ENCODE measurements around the gene HYAL2.
"Not testable (repeated sequence)": the region's sequence is repeated elsewhere in the genome, so short reads cannot be mapped to it uniquely, and the experiment has no call there.

The HYAL2 gene

DNA sequence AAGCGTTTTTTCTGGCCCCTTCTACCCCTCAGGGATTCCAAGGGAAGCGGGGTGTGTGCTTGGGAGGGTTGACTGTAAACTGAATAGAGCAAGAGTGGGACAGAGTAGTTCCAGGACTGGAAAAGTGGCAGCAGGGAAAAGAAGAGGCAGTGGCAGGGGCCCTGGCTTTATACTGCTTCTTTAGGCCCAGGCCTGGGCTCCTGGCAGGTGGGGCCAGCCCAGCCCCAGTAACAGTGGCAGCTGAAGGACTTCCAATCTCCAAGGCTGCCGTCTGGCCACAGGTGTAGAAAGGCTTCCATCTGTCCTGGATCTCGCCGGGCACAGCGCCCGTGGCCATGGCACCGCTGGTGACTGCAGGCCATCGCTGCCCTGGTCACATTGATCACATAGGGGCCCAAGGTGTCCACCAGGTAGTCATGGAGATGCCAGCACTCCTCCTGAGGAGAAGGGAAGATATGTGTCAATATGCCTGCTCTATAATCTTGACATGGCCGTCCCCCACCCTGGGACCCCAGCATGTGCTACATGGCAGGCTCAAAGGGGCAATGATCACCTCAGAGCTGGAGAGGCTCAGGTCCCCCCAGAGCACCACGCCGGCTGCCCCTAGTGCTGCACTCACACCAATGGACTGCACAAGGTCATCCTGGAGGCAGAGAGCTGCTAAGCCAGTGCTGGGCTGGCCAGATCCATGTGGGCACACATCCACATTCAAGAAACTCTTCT lies 29.3 kb downstream of the HYAL2 start:
- peak overlapping the region; percentile 73 to 93 (median 78) for H3K9ac ChIP-seq (ENCODE audit: low read length in 5 of 5)
- H3K4me1 ChIP-seq (ENCODE audit: control insufficient read depth in 5 of 5, insufficient read depth in 5 of 5, low read length in 5 of 5) = peaks cover 6 to 35% (median 30%) of the 10 kb centered on the region in 5 donors
- no peaks in the 10 kb centered on the region for H3K27me3 ChIP-seq (ENCODE audit: control insufficient read depth in 5 of 5, insufficient read depth in 4 of 5, low read length in 5 of 5)
- H3K4me3 ChIP-seq (ENCODE audit: low read depth in 1 of 5, low read length in 5 of 5) = peak overlapping the region; percentile 59 to 83 (median 80)
- peaks cover 0 to 30% (median 27%) of the 10 kb centered on the region in 5 donors for H3K36me3 ChIP-seq (ENCODE audit: control insufficient read depth in 5 of 5, insufficient read depth in 5 of 5, low read length in 5 of 5)
- peak overlapping the region; percentile 91 for H3K27ac ChIP-seq (ENCODE audit: low read depth, low read length)
- H3K9me3 ChIP-seq (ENCODE audit: control insufficient read depth in 5 of 5, low read length in 5 of 5) = no peaks in the 10 kb centered on the region

DNA sequence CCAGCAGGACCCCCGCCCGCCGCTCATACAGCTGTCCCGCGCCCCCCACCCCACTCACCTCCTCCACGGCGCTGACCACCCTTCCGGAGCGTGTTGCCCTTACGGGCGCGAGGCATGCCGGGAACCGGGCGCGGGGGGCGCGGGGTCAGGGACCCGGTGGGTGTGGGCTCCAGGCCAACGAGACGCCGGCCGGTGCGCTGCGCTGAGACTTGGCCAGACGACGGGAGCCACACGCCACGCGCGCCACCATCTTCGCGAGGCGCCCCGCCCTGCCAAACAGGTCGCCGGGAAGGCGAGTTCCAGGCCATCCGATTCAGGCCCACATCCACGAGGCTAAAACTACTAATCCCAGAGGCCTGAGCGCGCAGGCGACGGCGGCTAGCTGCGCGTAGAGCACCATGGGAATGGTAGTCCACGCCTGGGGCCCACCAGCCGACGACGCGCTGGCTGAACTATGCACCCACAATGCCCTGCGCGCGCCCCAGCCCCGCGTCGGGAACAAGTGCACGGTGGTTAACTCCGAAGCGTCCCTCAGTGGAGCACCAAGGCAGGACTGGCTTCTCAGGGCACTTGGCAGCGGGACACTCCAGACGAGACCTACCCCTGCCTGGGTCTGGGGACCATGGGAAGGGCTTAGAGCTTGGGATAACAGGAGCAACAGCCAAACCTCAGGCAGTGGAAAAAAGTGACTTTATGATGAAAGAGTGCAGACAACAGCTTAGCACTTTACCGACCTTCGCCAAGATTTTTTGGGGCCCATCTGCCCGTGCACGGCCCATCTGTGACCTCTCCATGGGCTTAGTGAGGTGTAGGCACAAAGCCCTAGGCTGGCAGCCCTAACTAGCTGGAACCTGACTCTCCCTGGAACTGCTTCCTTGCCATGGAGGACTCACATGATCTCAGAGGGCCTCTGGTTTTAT lies 30.1 kb downstream of the HYAL2 start, which contains the start of gene IFRD2:
TSS of gene IFRD2 (minus strand) at position 271 of the 920 bp plus-strand sequence. CDS start at position 116, 155 bp downstream.
- Histone ChIP-seq H3K4me1 (ENCODE audit: control insufficient read depth in 5 of 5, insufficient read depth in 5 of 5, low read length in 5 of 5) (peaks cover 6 to 31% (median 26%) of the 10 kb centered on the region in 5 donors), H3K36me3 (ENCODE audit: control insufficient read depth in 5 of 5, insufficient read depth in 5 of 5, low read length in 5 of 5) (peaks cover 0 to 38% (median 35%) of the 10 kb centered on the region in 5 donors)

DNA sequence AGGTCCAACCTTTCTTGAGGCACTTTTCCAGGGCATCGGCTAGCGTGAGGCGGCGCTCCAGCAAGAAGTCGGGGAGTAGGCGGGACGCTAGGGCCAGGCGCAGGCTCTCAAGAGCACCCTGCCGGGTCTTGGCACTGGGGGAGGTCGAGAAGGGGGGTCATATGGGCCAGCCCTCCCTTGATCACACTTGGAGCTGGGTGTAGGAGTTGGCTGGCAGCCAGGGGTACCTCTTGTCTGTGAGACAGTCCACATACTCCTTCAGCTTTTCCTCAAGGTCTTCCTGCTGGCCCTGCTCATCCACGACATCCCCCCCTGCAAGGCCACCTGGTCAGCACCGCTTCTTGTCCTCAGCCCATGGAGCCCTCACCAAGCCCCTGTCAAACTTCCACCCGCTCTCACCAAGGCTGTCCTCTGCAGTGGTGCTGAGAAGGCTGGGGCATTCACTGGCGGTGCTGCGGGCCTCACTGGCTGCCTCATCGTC lies 32.3 kb downstream of the HYAL2 start:
- H3K4me3 ChIP-seq (ENCODE audit: low read depth in 1 of 5, low read length in 5 of 5) = no peak overlapping the region
- H3K27ac ChIP-seq (ENCODE audit: low read depth, low read length) = no peak overlapping the region
- peaks cover 6 to 31% (median 26%) of the 10 kb centered on the region in 5 donors for H3K4me1 ChIP-seq (ENCODE audit: control insufficient read depth in 5 of 5, insufficient read depth in 5 of 5, low read length in 5 of 5)
- H3K9ac ChIP-seq (ENCODE audit: low read length in 5 of 5) = no peak overlapping the region
- no peaks in the 10 kb centered on the region for H3K27me3 ChIP-seq (ENCODE audit: control insufficient read depth in 5 of 5, insufficient read depth in 4 of 5, low read length in 5 of 5)
- no peaks in the 10 kb centered on the region for H3K9me3 ChIP-seq (ENCODE audit: control insufficient read depth in 5 of 5, low read length in 5 of 5)
- peaks cover 0 to 42% (median 41%) of the 10 kb centered on the region in 5 donors for H3K36me3 ChIP-seq (ENCODE audit: control insufficient read depth in 5 of 5, insufficient read depth in 5 of 5, low read length in 5 of 5)

More for the DNA sequence above, 30.1 kb downstream of the HYAL2 start, which contains the start of gene IFRD2:
- Histone ChIP-seq H3K27ac (ENCODE audit: low read depth, low read length) (peak within 1 kb of the TSS; percentile 91), H3K9ac (ENCODE audit: low read length in 5 of 5) (peak within 1 kb of the TSS; percentile 75 to 93 (median 81)), H3K4me3 (ENCODE audit: low read depth in 1 of 5, low read length in 5 of 5) (peak within 1 kb of the TSS; percentile 80 to 91 (median 83)), H3K9me3 (ENCODE audit: control insufficient read depth in 5 of 5, low read length in 5 of 5) (no peaks in the 10 kb centered on the region), H3K27me3 (ENCODE audit: control insufficient read depth in 5 of 5, insufficient read depth in 4 of 5, low read length in 5 of 5) (no peaks in the 10 kb centered on the region)

DNA sequence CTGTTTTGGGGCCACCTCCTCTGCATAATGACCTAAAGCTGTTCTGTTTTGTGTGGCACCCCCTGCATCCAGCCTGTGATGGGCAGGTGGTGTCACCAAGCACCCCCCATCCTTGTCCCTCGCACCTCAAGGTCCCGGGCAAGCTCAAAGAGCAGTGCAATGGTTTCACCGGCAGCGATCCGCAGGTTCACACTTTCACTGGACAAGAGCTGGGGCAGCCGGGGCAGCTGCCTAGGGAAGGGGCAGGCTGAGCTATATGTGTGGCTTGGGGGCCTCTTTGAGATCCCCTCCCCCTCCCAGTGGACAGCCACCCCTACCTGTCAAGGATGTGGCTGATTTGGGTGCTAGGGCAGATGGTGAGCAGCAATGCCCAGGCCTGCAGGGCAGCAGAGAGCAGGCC lies 33.4 kb downstream of the HYAL2 start:
- Histone ChIP-seq H3K9ac (ENCODE audit: low read length in 5 of 5) (no peak overlapping the region), H3K27me3 (ENCODE audit: control insufficient read depth in 5 of 5, insufficient read depth in 4 of 5, low read length in 5 of 5) (no peaks in the 10 kb centered on the region), H3K36me3 (ENCODE audit: control insufficient read depth in 5 of 5, insufficient read depth in 5 of 5, low read length in 5 of 5) (peaks cover 0 to 42% (median 41%) of the 10 kb centered on the region in 5 donors), H3K27ac (ENCODE audit: low read depth, low read length) (no peak overlapping the region), H3K4me1 (ENCODE audit: control insufficient read depth in 5 of 5, insufficient read depth in 5 of 5, low read length in 5 of 5) (peaks cover 6 to 31% (median 26%) of the 10 kb centered on the region in 5 donors), H3K4me3 (ENCODE audit: low read depth in 1 of 5, low read length in 5 of 5) (no peak overlapping the region), H3K9me3 (ENCODE audit: control insufficient read depth in 5 of 5, low read length in 5 of 5) (no peaks in the 10 kb centered on the region)

DNA sequence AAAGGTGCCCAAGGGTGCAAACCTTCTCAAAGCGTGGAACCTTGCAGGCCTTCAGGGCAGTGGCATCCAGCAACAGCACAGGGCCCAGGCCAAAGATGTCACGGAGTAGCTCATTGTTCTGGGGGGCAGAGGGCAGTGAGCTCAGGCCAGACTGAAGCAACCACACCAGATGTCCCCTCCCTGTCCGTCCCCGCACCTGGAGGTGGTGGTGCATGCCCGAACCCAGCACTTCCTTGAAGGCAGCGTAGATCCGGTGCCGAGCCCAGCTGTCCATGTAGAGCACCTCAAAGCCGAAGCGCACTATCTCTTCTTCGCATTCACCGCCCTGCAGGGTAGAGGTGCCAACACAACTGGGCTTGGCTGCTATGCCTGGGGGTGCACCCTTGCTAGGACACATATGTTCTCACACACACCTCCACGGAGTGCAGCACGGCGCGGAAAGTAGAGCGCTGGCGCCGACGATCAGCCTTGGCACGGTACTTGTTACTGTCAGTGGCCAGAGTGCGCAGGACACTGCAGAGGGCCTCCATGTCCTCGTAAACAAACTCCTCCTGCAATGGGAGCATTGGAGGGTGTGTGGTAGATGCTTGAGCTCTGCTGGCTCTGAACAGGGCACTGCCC lies 34.0 kb downstream of the HYAL2 start:
- Histone ChIP-seq H3K27ac (ENCODE audit: low read depth, low read length) (no peak overlapping the region), H3K4me1 (ENCODE audit: control insufficient read depth in 5 of 5, insufficient read depth in 5 of 5, low read length in 5 of 5) (peaks cover 6 to 26% (median 25%) of the 10 kb centered on the region in 5 donors), H3K36me3 (ENCODE audit: control insufficient read depth in 5 of 5, insufficient read depth in 5 of 5, low read length in 5 of 5) (peaks cover 0 to 42% (median 41%) of the 10 kb centered on the region in 5 donors), H3K9ac (ENCODE audit: low read length in 5 of 5) (no peak overlapping the region), H3K27me3 (ENCODE audit: control insufficient read depth in 5 of 5, insufficient read depth in 4 of 5, low read length in 5 of 5) (no peaks in the 10 kb centered on the region), H3K9me3 (ENCODE audit: control insufficient read depth in 5 of 5, low read length in 5 of 5) (no peaks in the 10 kb centered on the region), H3K4me3 (ENCODE audit: low read depth in 1 of 5, low read length in 5 of 5) (no peak overlapping the region)

DNA sequence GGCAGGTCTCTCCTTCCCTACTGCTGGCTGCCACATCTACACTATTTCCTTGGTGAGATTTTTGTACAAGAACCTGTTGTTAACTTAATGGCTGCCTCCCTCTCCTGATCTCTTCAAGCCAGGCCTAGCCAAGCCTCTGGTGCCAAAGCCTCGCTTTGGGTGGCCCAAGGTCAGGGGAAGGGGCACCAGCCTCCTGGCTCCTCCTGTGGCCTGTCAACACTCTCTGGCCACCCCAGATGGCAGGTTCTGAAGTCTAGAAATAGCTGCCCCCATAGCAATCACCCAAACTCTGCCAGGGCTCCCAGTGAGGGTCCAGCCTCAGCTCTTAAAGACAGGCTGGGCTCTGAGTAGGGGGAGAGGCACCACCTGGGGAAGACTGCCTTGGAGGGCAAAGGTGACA lies 35.3 kb downstream of the HYAL2 start:
- Histone ChIP-seq H3K27ac (ENCODE audit: low read depth, low read length) (no peak overlapping the region), H3K27me3 (ENCODE audit: control insufficient read depth in 5 of 5, insufficient read depth in 4 of 5, low read length in 5 of 5) (no peaks in the 10 kb centered on the region), H3K36me3 (ENCODE audit: control insufficient read depth in 5 of 5, insufficient read depth in 5 of 5, low read length in 5 of 5) (peaks cover 0 to 42% (median 41%) of the 10 kb centered on the region in 5 donors), H3K4me3 (ENCODE audit: low read depth in 1 of 5, low read length in 5 of 5) (no peak overlapping the region), H3K9me3 (ENCODE audit: control insufficient read depth in 5 of 5, low read length in 5 of 5) (no peaks in the 10 kb centered on the region), H3K9ac (ENCODE audit: low read length in 5 of 5) (no peak overlapping the region), H3K4me1 (ENCODE audit: control insufficient read depth in 5 of 5, insufficient read depth in 5 of 5, low read length in 5 of 5) (peaks cover 2 to 16% (median 14%) of the 10 kb centered on the region in 5 donors)

DNA sequence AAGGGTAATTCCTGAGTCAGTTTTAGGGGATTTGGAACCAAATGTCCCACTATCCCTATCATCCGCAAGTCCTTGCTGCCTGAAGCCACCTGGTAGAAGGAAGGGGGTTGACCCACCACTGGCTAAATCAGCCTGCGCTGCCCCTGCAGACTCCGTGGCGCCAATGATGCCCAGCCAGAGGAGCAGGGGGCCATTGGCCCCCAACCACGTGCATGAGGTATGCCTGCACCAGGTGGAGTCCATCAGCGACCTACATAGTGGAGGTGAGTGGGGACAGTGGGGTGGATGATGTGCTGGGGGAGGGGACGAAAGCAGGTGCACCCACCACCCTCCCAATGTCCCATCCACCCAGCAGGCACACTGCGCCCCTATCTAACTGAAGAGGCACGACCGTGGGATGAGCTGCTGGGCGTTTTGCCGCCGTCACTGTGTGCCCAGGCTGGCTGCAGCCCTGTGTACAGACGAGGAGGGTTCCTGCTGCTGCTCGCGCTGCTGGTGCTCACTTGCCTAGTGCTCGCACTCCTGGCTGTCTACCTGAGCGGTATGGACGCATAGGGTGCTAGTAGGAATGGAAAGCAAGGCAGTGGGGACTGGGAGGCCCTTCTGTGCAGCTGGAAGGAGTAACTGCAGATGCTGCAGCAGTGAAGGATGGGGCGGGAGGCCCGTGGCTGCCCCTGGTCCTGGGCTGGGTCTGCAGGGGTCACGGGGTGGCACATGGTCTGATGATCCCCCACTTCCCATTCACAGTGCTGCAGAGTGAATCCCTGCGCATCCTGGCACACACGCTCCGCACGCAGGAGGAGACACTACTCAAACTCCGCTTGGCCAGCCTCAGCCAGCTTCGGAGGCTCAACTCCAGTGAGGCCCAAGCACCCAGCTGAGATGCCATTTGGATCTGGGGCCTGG lies 36.0 kb downstream of the HYAL2 start:
- no peak overlapping the region for H3K9ac ChIP-seq (ENCODE audit: low read length in 5 of 5)
- H3K4me1 ChIP-seq (ENCODE audit: control insufficient read depth in 5 of 5, insufficient read depth in 5 of 5, low read length in 5 of 5) = peaks cover 2 to 13% (median 11%) of the 10 kb centered on the region in 5 donors

DNA sequence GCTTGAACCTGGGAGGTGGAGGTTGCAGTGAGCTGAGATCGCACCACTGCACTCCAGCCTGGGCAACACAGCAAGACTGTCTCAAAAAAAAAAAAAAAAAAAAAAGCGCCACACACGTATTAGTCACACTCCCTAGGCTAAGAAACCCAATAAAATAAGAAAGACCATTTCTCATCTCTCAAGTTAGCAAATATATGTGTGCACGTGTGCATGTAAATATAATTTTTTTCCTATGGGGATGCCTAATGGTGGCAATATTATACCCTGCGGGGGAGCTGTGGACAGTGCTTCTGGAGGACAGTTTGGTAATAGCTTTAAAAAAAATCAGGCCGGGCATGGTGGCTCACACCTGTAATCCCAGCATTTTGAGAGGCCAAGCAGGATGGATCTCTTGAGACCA lies 38.4 kb downstream of the HYAL2 start:
- H3K9ac ChIP-seq (ENCODE audit: low read length in 5 of 5); H3K4me3 ChIP-seq (ENCODE audit: low read depth in 1 of 5, low read length in 5 of 5); H3K9me3 ChIP-seq (ENCODE audit: control insufficient read depth in 5 of 5, low read length in 5 of 5); H3K4me1 ChIP-seq (ENCODE audit: control insufficient read depth in 5 of 5, insufficient read depth in 5 of 5, low read length in 5 of 5); H3K27ac ChIP-seq (ENCODE audit: low read depth, low read length); H3K27me3 ChIP-seq (ENCODE audit: control insufficient read depth in 5 of 5, insufficient read depth in 4 of 5, low read length in 5 of 5): not testable (repeated sequence)
- H3K36me3 ChIP-seq (ENCODE audit: control insufficient read depth in 5 of 5, insufficient read depth in 5 of 5, low read length in 5 of 5) = peaks cover 0 to 28% (median 27%) of the 10 kb centered on the region in 5 donors

More for the DNA sequence above, 36.0 kb downstream of the HYAL2 start:
- H3K27ac ChIP-seq (ENCODE audit: low read depth, low read length) = no peak overlapping the region
- no peaks in the 10 kb centered on the region for H3K27me3 ChIP-seq (ENCODE audit: control insufficient read depth in 5 of 5, insufficient read depth in 4 of 5, low read length in 5 of 5)
- peaks cover 0 to 42% (median 41%) of the 10 kb centered on the region in 5 donors for H3K36me3 ChIP-seq (ENCODE audit: control insufficient read depth in 5 of 5, insufficient read depth in 5 of 5, low read length in 5 of 5)
- H3K4me3 ChIP-seq (ENCODE audit: low read depth in 1 of 5, low read length in 5 of 5) = no peak overlapping the region
- H3K9me3 ChIP-seq (ENCODE audit: control insufficient read depth in 5 of 5, low read length in 5 of 5) = no peaks in the 10 kb centered on the region
